HG03378 (cell line): ENCODE results near the gene GNAI3.
A peak's percentile ranks its signal among the peaks of the same experiment; 100 is the strongest.

Source experiments
- ATAC-seq: cut with Tn5 transposase; IDR thresholded peaks from one replicate; pipeline ENCODE4 v1.9.1; 2021; ENCODE audit warnings: mild to moderate bottlenecking, moderate library complexity; ENCODE audit not compliant: unreplicated experiment

The GNAI3 gene

DNA sequence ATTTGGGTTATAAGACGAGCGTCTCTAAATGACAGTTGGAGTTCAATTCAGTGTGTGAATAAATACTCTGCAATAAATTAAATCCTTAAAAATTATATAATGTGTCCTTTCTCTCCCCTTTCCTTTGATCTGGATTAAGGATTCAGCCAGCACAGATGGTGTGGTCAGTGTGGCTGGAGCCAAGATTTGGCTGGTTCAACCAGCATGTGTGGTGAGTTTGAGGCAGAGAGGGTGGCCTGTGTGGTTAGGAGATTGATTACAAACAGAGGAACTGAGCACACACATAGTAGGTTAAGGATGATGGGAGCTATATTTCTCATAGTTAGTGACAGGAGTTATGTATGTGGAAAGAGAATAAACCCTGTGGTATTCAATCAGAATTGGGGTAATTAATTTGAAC is 24.7 kb upstream of the GNAI3 start:
- ATAC-seq, result no peak

DNA sequence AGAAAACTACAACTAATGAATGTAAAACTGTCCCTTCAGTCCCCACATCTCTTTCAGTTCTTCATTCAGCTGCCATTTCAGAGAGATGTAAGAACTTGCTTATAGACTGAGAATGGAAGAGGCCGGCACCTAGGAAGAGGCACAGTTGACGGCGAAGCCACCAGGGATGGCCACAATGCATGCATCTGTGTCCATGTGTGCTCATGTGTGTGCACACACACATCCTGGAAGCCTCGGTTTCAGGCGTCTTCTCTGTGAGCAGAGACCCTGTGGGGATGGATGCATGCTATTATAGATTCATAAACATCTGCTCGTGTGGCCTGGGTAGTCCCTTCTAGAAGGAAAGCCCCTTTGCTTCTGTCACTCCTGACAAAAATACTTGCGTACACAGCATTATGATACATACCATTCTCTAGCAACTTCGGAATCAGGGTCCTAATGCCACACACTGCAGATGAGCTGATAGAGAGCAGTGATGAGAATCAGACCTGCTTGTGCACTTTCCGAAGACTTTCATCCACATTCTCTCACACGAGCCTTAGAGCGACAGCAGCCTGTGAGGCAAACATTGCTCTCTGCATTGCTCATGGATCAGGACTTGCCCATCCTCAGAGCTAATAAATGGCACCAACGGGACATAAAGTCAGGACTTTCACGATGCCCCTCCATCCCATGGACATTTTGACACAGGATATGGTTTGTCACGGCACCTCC is 21.2 kb upstream of the GNAI3 start:
- peak; percentile 68 for ATAC-seq

DNA sequence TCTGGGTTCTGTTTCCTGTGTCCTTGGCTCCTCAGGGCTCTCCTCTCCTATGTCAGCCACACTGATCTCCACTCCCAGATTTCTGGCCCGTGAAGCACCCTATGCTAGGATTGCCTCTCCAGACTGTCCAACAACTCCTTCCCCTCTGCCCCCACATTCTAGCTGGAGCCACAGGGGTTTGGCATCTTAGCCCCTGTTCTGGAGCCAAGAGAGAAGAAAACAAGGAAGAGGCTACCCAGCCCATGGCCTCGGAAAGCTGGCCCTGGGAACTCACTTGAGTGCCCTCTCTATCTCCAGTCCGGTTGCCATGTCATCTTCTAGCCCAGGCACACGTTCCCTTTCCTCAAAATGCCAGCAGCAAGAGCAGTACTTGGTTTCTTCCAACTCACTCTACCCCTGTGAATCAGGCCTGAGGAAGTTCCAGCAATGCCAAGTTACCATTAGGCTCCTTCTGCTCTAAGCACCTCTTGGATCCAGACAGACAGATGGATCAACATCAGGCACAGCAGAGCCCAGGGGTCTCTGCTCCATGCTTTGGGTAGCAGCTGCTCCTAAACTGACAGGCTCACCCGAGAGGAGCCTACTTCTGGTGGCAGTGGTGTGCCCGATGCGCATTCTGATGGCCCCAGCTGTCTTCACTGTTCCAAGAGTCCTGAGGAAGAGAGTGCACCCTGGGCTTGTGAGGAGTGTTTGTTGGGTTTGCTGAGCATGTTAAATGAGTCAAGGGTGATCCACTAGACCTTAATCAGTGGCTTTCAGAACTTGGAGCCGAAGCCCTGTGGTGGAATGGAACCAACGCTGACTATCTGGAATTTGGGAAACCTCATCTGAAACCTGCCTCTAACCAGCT is 20.3 kb upstream of the GNAI3 start:
- ATAC-seq, result no peak

DNA sequence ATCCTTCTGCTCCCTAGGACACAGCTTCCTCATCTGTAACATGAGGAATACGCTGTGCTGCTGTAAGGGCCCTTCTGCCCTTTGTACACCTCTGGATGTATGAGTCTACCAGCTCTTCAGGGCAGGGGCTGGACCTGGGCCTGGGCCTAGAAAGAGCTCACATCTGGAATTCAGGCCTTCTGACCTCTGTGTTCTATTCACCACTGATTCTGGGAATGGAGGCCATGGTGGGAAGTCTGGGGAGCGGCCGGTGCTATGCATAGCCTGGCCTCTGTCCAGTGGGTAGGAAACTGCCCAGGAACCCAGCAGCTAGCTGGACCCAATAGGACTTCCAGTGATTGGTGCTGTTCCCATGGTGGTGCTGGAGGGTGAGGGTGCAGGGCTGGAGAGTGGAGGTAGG is 19.7 kb upstream of the GNAI3 start:
- no peak for ATAC-seq

DNA sequence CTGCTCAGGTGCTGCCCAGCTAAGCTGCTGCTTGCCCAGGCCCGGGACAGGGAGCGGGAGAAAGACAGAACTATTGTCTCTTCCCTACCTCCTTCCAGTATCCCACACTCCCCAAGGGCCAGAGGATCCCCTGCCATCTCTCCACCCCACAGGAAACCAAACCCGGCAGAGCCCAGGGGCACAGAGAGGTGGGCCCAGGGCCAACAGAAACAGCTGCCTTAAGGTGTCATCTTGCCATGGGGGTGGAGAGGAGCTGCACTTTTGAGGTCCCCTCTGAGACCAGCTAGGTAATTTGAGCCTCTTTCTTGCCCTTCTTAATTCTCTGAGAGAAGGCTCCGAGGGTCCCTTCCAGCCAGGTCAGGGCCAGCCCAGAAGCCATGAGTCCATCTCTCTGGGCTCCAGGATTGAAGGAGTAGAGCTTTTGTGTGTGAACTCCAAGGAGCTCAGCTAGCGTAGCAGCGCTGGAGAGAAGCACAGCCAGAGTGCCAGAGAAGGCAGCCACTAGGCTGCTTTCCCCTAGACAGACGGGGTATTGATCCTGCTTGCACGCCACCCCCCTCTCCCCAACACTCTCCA is 18.4 kb upstream of the GNAI3 start:
- ATAC-seq, result no peak

DNA sequence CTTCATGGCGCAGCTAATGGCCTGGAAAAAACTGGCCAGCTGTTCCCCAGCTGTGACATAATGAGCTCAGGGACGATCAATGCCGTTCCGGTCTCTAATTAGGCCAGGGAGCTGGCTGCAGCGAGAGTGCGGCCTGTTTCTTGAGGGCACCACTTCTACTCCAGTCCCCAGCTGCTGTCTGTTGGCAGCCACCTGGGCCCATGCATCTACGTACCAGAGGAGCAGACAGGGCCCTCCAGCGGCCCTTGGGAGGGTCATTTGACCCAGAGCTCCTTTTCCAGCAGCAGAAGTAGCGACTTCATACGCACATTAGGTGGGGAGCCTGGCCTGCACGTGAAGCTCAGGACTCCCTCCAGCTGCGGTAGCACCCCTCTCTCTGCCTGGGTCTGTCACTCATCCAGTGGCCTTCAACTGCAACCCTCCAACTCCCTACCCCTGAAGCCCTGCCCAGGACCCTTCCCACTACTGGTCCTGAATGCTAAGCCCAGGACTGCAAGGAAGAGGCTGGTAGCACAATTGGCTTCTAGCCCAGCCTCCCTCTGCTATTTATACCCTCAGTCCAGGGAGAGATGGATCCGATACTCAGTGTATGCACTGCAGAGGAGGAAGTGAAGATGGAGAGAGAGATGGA is 17.8 kb upstream of the GNAI3 start:
- no peak for ATAC-seq

DNA sequence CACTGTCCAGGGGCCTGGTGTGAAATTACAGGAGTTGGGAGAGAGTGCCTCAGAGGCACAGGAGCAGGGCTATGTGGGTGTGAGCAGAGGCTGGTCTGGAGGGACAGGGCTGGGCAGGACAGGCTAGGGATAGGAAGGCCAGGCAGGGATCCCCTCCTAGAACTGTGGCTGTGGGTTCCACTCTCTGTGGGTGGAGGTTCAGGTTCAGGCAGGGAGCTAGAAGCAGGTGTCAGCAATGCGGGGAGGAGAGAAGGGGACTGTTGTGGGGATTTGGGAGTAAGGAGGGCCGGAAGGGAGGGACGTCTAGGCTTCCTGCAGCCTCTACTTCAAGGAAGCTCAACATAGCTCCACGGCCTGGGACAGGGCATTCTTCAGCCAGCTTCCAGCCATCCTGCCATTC is 17.0 kb upstream of the GNAI3 start:
- ATAC-seq, result no peak

DNA sequence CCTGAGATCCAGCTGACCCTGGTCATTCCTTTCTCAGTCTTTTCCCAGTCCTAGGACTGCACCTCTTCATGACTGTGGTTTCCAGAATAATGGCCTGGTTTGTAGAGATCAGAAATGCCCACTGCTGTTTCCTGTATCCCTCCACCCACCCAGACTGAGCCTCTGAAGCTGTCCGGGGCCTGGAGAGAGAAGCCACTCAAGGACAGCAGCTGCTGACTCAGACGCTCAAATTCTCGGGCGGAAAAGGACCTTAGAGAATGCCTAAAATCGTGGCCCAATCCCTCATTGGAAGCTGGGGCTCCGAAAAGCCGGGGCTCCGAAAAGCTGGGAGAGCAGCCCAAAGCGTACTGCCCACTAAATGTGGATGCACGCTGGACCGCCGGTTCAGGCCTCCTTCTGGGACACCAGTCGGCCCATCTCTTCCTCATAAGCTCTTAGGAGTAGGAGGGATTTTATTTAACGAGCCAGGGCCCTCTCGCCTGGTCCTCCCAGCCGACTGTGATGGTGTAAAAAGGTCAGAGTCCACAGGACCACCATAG is 16.5 kb upstream of the GNAI3 start:
- ATAC-seq, result no peak

DNA sequence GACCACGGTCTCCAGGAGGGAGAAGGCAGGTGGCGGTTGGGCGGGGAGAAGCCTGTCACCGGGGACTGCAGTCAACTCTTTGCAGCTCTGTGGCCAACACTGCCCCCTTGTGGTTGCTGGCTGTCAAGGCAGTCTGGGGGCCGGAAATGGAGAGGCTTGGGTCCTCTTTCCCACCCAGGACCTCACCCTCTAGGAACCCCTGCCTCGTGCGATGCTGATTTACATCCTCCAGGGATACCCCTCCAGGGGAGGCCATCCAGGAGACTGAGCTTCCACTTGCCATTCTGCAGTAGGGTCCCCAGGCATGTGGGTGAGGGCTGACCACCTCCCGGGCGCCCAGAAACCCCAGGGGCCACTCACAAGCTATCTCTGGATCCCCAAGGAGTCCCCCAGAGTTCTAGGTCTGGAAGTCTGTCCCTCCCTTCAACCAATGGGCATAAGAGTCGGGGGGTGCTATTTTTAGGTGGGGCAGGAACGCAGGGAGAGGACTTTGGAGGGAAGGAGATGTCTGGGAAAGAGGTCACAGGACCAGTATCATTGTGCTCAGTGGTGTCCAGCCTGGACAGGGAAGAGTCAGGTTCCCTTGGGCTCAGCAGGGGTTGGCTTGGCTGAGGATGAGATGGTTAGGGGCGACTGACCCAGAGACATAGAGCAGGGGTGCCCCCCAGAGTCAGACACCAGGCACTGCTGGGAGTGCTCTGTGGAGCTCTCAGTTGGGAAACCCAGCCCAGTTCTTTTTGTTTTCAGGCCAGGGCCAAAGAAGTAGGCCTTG is 15.9 kb upstream of the GNAI3 start:
- ATAC-seq, result no peak

DNA sequence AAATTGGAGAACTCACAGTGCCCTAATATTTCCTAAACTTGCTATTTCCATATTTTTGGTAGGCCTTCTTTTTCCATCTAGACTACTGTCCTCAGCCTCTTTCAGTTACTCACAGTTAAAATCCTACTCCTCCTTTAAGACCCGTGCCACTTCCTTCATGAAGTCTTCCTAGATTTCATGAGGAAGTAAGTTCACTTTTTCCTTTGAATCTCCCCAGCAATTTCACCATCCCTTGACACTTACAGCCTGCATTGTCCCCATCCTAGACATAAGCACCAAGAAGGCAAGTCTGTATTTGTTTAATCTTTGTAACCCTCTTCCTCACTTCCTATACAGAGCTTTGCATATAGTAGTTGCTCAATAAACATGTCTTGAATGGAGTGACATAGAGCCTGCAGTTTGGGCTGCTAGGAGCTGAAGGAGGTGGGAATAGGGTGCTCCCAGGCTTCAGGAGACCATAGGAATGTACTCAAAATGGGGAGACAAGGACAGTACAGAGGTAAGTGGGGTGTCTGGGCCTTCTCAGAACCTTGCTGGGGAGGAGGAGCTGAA is 14.0 kb upstream of the GNAI3 start:
- ATAC-seq, result no peak

DNA sequence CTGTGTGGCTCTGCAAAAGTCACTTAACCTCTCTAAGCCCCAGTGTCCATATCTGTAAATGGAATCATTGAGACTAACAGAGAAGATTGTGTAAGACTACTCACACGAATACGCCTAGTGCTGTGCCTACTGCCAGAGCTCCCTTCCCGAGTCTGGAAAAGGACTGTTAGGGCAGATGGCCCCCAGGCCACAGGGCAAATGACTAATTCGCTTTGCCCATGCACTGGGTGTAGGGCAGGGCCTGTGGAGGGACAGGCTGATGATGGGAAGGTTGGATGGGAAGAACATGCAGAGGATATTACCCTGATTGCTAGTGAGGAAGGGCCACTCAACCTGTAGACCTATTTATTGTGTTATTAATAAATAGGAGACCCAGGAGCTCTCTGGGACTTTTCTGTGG is 12.9 kb upstream of the GNAI3 start:
- ATAC-seq, result no peak

DNA sequence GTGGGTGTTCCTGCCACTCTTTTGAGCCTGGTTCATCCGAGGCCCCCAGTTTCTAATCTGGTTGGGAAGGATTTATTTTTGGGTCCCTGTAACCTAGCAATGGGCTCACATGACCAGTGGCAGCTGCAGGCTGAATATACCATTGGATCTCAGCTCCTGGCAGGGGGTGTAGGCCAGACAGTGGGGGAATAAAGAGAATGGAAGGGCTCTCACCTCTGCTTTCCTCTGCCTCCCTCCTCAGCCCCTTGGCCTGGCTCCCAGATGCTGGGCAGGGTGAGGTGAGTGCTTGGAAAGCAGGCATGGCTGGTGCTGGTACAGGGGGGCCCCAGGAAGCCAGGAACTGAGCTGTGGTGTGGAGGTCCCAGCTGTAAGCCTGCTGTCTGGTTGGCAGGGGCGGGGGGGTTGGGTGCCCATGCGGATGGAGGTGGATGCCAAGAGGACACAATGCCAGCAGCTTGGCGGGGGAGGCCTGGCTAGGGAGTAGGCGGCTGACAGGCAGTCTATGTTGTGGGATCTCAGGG is 12.4 kb upstream of the GNAI3 start:
- no peak for ATAC-seq

DNA sequence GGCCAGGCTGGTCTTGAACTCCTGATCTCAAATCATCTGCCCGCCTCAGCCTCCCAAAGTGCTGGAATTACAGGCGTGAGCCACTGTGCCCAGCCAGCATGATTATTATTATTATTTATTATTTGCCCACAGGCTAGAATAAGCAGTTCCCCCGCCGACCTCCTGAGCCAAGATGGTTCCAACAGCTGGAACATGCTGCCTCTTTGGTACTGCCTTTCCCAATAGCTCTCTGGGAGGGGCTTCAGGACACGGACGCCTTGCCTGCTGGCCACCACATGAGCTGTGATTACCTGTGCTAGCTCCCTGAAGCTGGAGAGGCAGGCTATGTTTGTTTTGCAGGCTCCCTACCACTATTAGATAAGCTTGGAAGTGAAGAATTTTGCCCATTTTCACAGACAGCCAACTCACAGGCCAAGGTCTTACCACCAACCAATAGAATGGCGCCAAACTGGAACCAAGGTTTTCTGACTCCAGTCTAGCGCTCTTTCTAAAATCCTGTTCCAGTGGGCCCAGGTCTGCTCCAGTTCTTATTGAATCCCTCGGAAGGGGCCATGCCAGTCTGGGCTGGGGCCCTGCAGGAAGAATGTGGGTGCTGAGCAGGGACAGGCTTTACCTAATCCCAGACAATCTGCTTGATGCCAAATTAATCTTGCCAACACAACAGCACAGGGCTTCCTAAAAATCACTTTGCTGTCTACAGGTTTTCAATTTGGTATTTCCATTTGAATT is 10.8 kb upstream of the GNAI3 start:
- no peak for ATAC-seq

DNA sequence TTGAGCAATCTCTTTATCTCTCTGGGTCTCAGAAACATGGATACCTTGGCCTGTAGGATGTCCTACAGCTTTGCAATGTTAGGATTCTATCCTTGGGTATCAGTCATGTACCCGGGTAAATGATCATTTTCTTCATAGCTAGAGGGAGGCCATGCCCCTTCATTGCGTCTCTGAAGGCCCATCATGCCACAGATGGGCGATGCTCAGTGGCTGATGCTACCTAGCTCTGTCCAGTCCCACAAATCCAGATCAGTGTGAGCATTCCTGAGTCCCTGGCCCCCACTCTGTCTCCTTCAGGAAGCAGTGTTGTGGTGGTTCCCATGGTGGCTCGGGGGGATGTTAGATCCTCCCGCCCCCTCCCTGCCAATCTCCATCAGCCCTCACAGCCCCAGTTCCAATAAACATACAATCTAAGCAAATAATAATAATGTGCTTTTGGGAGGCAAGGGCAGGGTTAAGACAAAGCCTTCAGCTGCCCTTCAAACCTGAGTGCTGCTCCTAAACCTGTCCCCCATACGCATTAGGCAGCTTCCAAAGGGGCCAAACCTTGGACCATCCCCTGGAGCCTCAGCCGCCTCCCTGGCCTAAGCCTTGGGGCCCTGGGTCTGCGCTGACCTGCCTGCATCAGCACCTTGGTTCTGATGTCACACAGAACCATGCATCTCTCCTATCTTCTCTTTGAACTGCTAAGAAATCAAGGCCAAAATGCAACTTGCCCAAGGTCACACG is 9.4 kb upstream of the GNAI3 start:
- ATAC-seq, result no peak

DNA sequence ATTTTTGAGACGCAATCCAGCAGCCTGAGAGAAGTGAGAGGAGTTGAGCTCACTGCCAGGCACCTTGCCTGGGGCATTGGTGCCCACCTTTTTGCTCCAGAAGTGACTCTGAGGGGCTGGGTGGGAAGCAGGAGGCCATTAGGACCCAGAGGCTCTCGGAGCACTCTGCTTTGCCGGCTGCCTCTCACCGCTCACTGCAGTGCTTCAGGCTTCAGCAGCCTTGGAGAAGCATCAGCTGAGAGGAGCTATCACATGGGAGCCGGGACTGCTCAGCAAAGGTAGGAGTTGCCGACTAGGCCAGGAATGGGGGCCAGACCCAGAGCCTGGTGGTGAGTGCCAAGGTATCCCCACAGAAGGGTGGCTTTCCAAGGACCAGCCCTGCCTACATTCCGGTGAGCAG is 8.7 kb upstream of the GNAI3 start, which contains the start of gene GPR61:
GPR61 (plus strand) TSS at position 197 of the 400 bp plus-strand sequence. CDS start 3,151 bp downstream, outside the sequence.
- no peak for ATAC-seq

DNA sequence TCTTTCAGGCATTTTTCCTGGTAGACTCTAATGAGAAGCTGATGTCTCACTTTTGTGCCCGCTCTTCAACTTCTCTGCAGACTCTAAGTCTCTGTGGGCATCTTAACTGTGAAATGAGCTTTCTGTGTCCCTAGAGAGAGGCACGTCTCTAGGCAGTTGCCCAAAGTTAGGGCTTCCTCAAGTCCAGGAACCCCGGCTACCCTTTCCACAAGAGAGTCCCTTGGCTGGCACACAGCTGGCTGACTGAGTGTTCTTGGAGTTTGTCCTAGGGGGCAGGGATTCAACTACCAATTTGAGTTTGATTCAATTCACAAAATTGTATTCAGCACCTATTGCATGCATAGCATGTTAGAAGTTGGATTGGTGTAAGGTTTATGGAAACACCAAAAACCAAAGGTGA is 7.3 kb upstream of the GNAI3 start:
- no peak for ATAC-seq

DNA sequence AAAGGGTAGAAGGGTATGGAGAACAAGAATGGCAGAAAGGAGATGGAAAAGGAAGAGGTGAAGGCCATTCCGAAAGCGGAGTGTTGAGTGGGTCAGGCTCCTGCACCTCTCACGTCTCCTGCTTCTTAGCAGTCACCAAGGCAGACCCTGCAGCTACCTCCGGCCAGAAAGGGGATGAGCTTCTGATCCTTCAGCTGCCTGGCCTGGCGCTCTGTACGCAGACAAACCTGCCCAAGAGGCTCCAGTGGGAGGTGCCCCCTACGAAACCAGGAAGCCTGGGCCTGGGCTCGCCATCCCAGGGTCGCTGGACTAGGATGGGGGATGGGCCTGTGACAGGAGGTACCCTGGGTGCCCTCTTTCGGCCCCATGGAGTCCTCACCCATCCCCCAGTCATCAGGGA is 5.8 kb upstream of the GNAI3 start:
- no peak for ATAC-seq

DNA sequence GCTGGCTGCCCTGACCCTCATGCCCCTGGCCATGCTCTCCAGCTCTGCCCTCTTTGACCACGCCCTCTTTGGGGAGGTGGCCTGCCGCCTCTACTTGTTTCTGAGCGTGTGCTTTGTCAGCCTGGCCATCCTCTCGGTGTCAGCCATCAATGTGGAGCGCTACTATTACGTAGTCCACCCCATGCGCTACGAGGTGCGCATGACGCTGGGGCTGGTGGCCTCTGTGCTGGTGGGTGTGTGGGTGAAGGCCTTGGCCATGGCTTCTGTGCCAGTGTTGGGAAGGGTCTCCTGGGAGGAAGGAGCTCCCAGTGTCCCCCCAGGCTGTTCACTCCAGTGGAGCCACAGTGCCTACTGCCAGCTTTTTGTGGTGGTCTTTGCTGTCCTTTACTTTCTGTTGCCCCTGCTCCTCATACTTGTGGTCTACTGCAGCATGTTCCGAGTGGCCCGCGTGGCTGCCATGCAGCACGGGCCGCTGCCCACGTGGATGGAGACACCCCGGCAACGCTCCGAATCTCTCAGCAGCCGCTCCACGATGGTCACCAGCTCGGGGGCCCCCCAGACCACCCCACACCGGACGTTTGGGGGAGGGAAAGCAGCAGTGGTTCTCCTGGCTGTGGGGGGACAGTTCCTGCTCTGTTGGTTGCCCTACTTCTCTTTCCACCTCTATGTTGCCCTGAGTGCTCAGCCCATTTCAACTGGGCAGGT is 5.0 kb upstream of the GNAI3 start:
- ATAC-seq, result no peak
